Calu3 (cell line): ENCODE results near the gene LPIN1. TPM values are rescaled to one million over a fixed set of nuclear protein-coding genes. Genes with fewer than 3 reads are reported as not detected.

Source experiments
- BruUV-seq: library from RNA; stranded (reverse); fragments of 400-500 nt; replicated peaks from 2 replicates; lab custom pipeline; 2021; lab: Mats Ljungman, UMichigan
- CTCF ChIA-PET: fragments of 300-600 bp; sonication (Branson Sonifier 250); formaldehyde crosslinking; loops from one replicate; lab custom pipeline; 2022; ENCODE audit warnings: antibody characterized with exemption; lab: Charles Lee
- DNase-seq: peaks from one replicate; pipeline ENCODE4 v3.0.0; 2022
- H3K27ac Mint-ChIP-seq: one replicate; pipeline ENCODE4 v1.8.0; 2022; ENCODE audit warnings: mixed read lengths; ENCODE audit not compliant: unreplicated experiment
- H3K27me3 Mint-ChIP-seq: one replicate; pipeline ENCODE4 v1.8.0; 2022; ENCODE audit warnings: mixed read lengths; ENCODE audit not compliant: unreplicated experiment
- H3K36me3 Mint-ChIP-seq: one replicate; pipeline ENCODE4 v1.8.0; 2022; ENCODE audit warnings: mild to moderate bottlenecking, moderate library complexity, mixed read lengths; ENCODE audit not compliant: insufficient read depth, unreplicated experiment
- H3K4me1 Mint-ChIP-seq: one replicate; pipeline ENCODE4 v1.8.0; 2022; ENCODE audit warnings: mild to moderate bottlenecking, low read depth, mixed read lengths; ENCODE audit not compliant: unreplicated experiment
- H3K4me3 Mint-ChIP-seq: one replicate; pipeline ENCODE4 v1.8.0; 2022; ENCODE audit warnings: mild to moderate bottlenecking, low read depth, moderate library complexity, mixed read lengths; ENCODE audit not compliant: unreplicated experiment
- H3K9me3 Mint-ChIP-seq: one replicate; pipeline ENCODE4 v1.8.0; 2022; ENCODE audit warnings: low read depth, mixed read lengths; ENCODE audit not compliant: unreplicated experiment
- intact Hi-C: fragments of 100-400 bp; cut with micrococcal nuclease; formaldehyde crosslinking; loops from one replicate; pipeline ENCODE4 v1.10.0; 2022; ENCODE audit not compliant: unreplicated experiment
- total RNA-seq: library from RNA; stranded (reverse); gene quantifications from 2 replicates; pipeline ENCODE4 v1.2.3, GENCODE V29; 2022
- TF ChIP-seq, protein P1 (sequence below): fragments of 200-600 bp; IDR thresholded peaks from one replicate; pipeline ENCODE4 v1.8.0; 2022; ENCODE audit warnings: antibody characterized with exemption; ENCODE audit not compliant: unreplicated experiment

Gene LPIN1
- total RNA-seq, 1 experiment from 2014 or later = 53.5 TPM

GRCh38 chr2:11768946-11769345 is 22.5 kb downstream of the LPIN1 start:
- Mint-ChIP-seq H3K4me3 (no peak overlapping the region), H3K36me3 (peaks cover 45% of the 10 kb centered on the region), H3K4me1 (no peaks in the 10 kb centered on the region), H3K27me3 (no peaks in the 10 kb centered on the region), H3K9me3 (no peaks in the 10 kb centered on the region), H3K27ac (no peak overlapping the region)
- BruUV-seq = no TSS peak
- TF ChIP-seq, protein P1, sequence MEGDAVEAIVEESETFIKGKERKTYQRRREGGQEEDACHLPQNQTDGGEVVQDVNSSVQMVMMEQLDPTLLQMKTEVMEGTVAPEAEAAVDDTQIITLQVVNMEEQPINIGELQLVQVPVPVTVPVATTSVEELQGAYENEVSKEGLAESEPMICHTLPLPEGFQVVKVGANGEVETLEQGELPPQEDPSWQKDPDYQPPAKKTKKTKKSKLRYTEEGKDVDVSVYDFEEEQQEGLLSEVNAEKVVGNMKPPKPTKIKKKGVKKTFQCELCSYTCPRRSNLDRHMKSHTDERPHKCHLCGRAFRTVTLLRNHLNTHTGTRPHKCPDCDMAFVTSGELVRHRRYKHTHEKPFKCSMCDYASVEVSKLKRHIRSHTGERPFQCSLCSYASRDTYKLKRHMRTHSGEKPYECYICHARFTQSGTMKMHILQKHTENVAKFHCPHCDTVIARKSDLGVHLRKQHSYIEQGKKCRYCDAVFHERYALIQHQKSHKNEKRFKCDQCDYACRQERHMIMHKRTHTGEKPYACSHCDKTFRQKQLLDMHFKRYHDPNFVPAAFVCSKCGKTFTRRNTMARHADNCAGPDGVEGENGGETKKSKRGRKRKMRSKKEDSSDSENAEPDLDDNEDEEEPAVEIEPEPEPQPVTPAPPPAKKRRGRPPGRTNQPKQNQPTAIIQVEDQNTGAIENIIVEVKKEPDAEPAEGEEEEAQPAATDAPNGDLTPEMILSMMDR = no peak
- intact Hi-C loops = no loop called here
- DNase-seq = no peak
- CTCF ChIA-PET = no interaction called here

- CTCF ChIA-PET = no interaction called here
- Mint-ChIP-seq H3K4me3 (no peak overlapping the region), H3K27ac (no peak overlapping the region), H3K27me3 (no peaks in the 10 kb centered on the region), H3K36me3 (peaks cover 50% of the 10 kb centered on the region), H3K9me3 (no peaks in the 10 kb centered on the region), H3K4me1 (no peaks in the 10 kb centered on the region)
- no TSS peak for BruUV-seq
- intact Hi-C loops = no loop called here
- TF ChIP-seq, protein P1 = no peak
- DNase-seq = no peak
Observed at GRCh38 chr2:11769516-11769915, 23.1 kb downstream of the LPIN1 start.

GRCh38 chr2:11770531-11771188 is 24.2 kb downstream of the LPIN1 start:
- no peak overlapping the region for H3K27ac Mint-ChIP-seq
- H3K9me3 Mint-ChIP-seq = no peaks in the 10 kb centered on the region
- H3K36me3 Mint-ChIP-seq = peaks cover 46% of the 10 kb centered on the region
- DNase-seq = no peak
- no TSS peak for BruUV-seq
- H3K27me3 Mint-ChIP-seq = no peaks in the 10 kb centered on the region
- TF ChIP-seq, protein P1 = no peak
- CTCF ChIA-PET = no interaction called here
- intact Hi-C loops = loop anchor here (10.0 kb wide), 1 partner anchor 186 kb away; no protein-coding TSS in a partner anchor
- H3K4me3 Mint-ChIP-seq = no peak overlapping the region
- no peaks in the 10 kb centered on the region for H3K4me1 Mint-ChIP-seq

GRCh38 chr2:11771971-11772615 is 25.7 kb downstream of the LPIN1 start:
- H3K27me3 Mint-ChIP-seq = no peaks in the 10 kb centered on the region
- no peak for DNase-seq
- TF ChIP-seq, protein P1 = no peak
- H3K9me3 Mint-ChIP-seq = no peaks in the 10 kb centered on the region
- no peaks in the 10 kb centered on the region for H3K4me1 Mint-ChIP-seq
- H3K4me3 Mint-ChIP-seq = no peak overlapping the region
- intact Hi-C loops = loop anchor here (10.0 kb wide), 1 partner anchor 187 kb away; no protein-coding TSS in a partner anchor
- CTCF ChIA-PET = no interaction called here
- BruUV-seq = no TSS peak
- no peak overlapping the region for H3K27ac Mint-ChIP-seq
- peaks cover 38% of the 10 kb centered on the region for H3K36me3 Mint-ChIP-seq
